NCI-H82 (cell line): ENCODE data around the gene ZNF280D.

Source experiments
- DNase-seq: peaks from one replicate; lab custom pipeline; 2025; lab: John Stamatoyannopoulos, UW

ZNF280D gene

GRCh38 chr15:56640127-56640526 is 93.2 kb downstream of the ZNF280D start:
- DNase-seq: peak; percentile 8

- DNase-seq: peak; percentile 4
Measured at GRCh38 chr15:56639631-56640030, 93.7 kb downstream of the ZNF280D start.

GRCh38 chr15:56631765-56632164 is 101.5 kb downstream of the ZNF280D start:
- no peak for DNase-seq

- DNase-seq: no peak
Measured at GRCh38 chr15:56628893-56629532, 104.3 kb downstream of the ZNF280D start.

GRCh38 chr15:56619887-56620286 is 113.4 kb downstream of the ZNF280D start:
- DNase-seq: no peak

GRCh38 chr15:56617628-56618027 is 115.7 kb downstream of the ZNF280D start:
- DNase-seq: no peak

GRCh38 chr15:56616551-56616950 is 116.8 kb downstream of the ZNF280D start:
- no peak for DNase-seq

- DNase-seq: no peak
Measured at GRCh38 chr15:56613811-56614210, 119.5 kb downstream of the ZNF280D start.

GRCh38 chr15:56608993-56609392 is 124.3 kb downstream of the ZNF280D start:
- DNase-seq: no peak

GRCh38 chr15:56608140-56608778 is 125.0 kb downstream of the ZNF280D start:
- no peak for DNase-seq

GRCh38 chr15:56602253-56602652 is 131.1 kb downstream of the ZNF280D start:
- DNase-seq: no peak

- DNase-seq: no peak
Measured at GRCh38 chr15:56600380-56600779, 132.9 kb downstream of the ZNF280D start.

- no peak for DNase-seq
Measured at GRCh38 chr15:56598991-56599390, 134.3 kb downstream of the ZNF280D start.

GRCh38 chr15:56587686-56588085 is 145.6 kb downstream of the ZNF280D start:
- no peak for DNase-seq

- DNase-seq: no peak
Measured at GRCh38 chr15:56586206-56586605, 147.1 kb downstream of the ZNF280D start.

- DNase-seq: no peak
Measured at GRCh38 chr15:56582785-56583184, 150.5 kb downstream of the ZNF280D start.
